C4-2B (cell line): Measurements from ENCODE around the gene PCNX1.

Experiments
- H3K27ac ChIP-seq: fragments of 450-650 bp; 2 replicates; pipeline ENCODE4 v1.5.1; 2017
- CTCF ChIP-seq: fragments of 450-650 bp; conservative IDR thresholded peaks from 2 replicates; pipeline ENCODE4 v1.5.1; 2017; ENCODE audit warnings: mild to moderate bottlenecking
- ZFX ChIP-seq: fragments of 450-650 bp; IDR thresholded peaks from 2 replicates; pipeline ENCODE4 v1.6.1; 2017

The PCNX1 gene

GRCh38 chr14:70957710-70958109, 50.5 kb downstream of the PCNX1 start:
- TF ChIP-seq CTCF (no peak), ZFX (no peak)
- no peak overlapping the region for H3K27ac ChIP-seq

- TF ChIP-seq ZFX (no peak), CTCF (no peak)
- no peak overlapping the region for H3K27ac ChIP-seq
Observed at GRCh38 chr14:70962935-70963334, 55.7 kb downstream of the PCNX1 start.

GRCh38 chr14:70964492-70964891, 57.2 kb downstream of the PCNX1 start:
- TF ChIP-seq CTCF (no peak), ZFX (no peak)
- H3K27ac ChIP-seq = no peak overlapping the region

- no peak overlapping the region for H3K27ac ChIP-seq
- TF ChIP-seq ZFX = no peak
- no peak for TF ChIP-seq CTCF
Observed at GRCh38 chr14:70971560-70971959, 64.3 kb downstream of the PCNX1 start.

GRCh38 chr14:70972107-70972976, 65.1 kb downstream of the PCNX1 start:
- TF ChIP-seq CTCF = peak; percentile 94
- no peak for TF ChIP-seq ZFX
- no peak overlapping the region for H3K27ac ChIP-seq

- no peak overlapping the region for H3K27ac ChIP-seq
- no peak for TF ChIP-seq ZFX
- TF ChIP-seq CTCF = no peak
Observed at GRCh38 chr14:70976591-70976990, 69.3 kb downstream of the PCNX1 start.

GRCh38 chr14:70981000-70981952, 74.0 kb downstream of the PCNX1 start:
- TF ChIP-seq ZFX (no peak), CTCF (no peak)
- no peak overlapping the region for H3K27ac ChIP-seq
